Glomerular endothelial cell (primary cell): ENCODE results near the gene SEMA5B. TPM values are rescaled to one million over a fixed set of nuclear protein-coding genes. Genes with fewer than 3 reads are reported as not detected.

Source experiments
- DNase-seq: peaks from one replicate; pipeline ENCODE4 v3.0.0-alpha.2; 2011; ENCODE audit warnings: low read depth, low spot score; ENCODE audit errors: extremely low read depth
- total RNA-seq: library from RNA; depleted of rRNA; stranded (reverse); fragments of >200 nt; gene quantifications from 2 replicates; pipeline ENCODE4 v1.2.3, GENCODE V29; 2015

SEMA5B gene
- total RNA-seq, 1 donor from 2014 or later: not detected

GRCh38 chr3:122955916-122956692 lies 71.5 kb downstream of the SEMA5B start:
- no peak for DNase-seq

GRCh38 chr3:122952520-122952919 lies 75.0 kb downstream of the SEMA5B start:
- no peak for DNase-seq

GRCh38 chr3:122948408-122948807 lies 79.2 kb downstream of the SEMA5B start:
- DNase-seq: no peak

- DNase-seq: peak; percentile 22
Observed at GRCh38 chr3:122947738-122948137, 79.8 kb downstream of the SEMA5B start.

- DNase-seq: no peak
Observed at GRCh38 chr3:122947196-122947595, 80.4 kb downstream of the SEMA5B start.

- no peak for DNase-seq
Observed at GRCh38 chr3:122946185-122946584, 81.4 kb downstream of the SEMA5B start.

GRCh38 chr3:122945230-122945629 lies 82.3 kb downstream of the SEMA5B start:
- no peak for DNase-seq

- DNase-seq: no peak
Observed at GRCh38 chr3:122944671-122945161, 82.8 kb downstream of the SEMA5B start.

GRCh38 chr3:122943828-122944190 lies 83.8 kb downstream of the SEMA5B start:
- DNase-seq: no peak

- no peak for DNase-seq
Observed at GRCh38 chr3:122942937-122943827, 84.4 kb downstream of the SEMA5B start.

GRCh38 chr3:122942239-122942638 lies 85.3 kb downstream of the SEMA5B start:
- DNase-seq: no peak

- DNase-seq: no peak
Observed at GRCh38 chr3:122941228-122942206, 86.0 kb downstream of the SEMA5B start.

- no peak for DNase-seq
Observed at GRCh38 chr3:122940628-122941086, 86.9 kb downstream of the SEMA5B start.

- DNase-seq: no peak
Observed at GRCh38 chr3:122938783-122939425, 88.7 kb downstream of the SEMA5B start.

- no peak for DNase-seq
Observed at GRCh38 chr3:122937745-122938144, 89.8 kb downstream of the SEMA5B start.

- no peak for DNase-seq
Observed at GRCh38 chr3:122936986-122937385, 90.6 kb downstream of the SEMA5B start.

GRCh38 chr3:122936335-122936734 lies 91.2 kb downstream of the SEMA5B start:
- DNase-seq: no peak

GRCh38 chr3:122934251-122934650 lies 93.3 kb downstream of the SEMA5B start:
- DNase-seq: no peak

- no peak for DNase-seq
Observed at GRCh38 chr3:122932251-122932967, 95.2 kb downstream of the SEMA5B start.
